HepG2 (cell line): Measurements from ENCODE around the gene REEP2. TPM values are rescaled to one million over a fixed set of nuclear protein-coding genes. Genes with fewer than 3 reads are reported as not detected.

Source experiments
- AFF4 ChIP-seq: sonication (generic); formaldehyde crosslinking; IDR thresholded peaks from 2 replicates; pipeline ENCODE4 v1.4.0; 2020; ENCODE audit warnings: missing genetic modification reagents
- DR1 ChIP-seq: sonication (generic); formaldehyde crosslinking; IDR thresholded peaks from 2 replicates; pipeline ENCODE4 v1.8.0; 2021; ENCODE audit warnings: mild to moderate bottlenecking, missing genetic modification reagents, inconsistent platforms
- HMGXB4 ChIP-seq, 2 experiments: sonication (generic) in 1 of 2; formaldehyde crosslinking in 1 of 2; IDR thresholded peaks; 2 replicates each; pipeline versions ENCODE4 v1.4.0 to v1.6.1; 2018 to 2020; ENCODE audit warnings: missing genetic modification reagents in 2 of 2, borderline replicate concordance in 1 of 2, low read depth in 1 of 2, mild to moderate bottlenecking in 1 of 2, missing biosample characterization in 1 of 2
- HNRNPK ChIP-seq: fragments of 200-400 bp; formaldehyde crosslinking; IDR thresholded peaks from 2 replicates; pipeline ENCODE4 v1.6.1; 2018; ENCODE audit warnings: low read length, low read depth, moderate library complexity, mild to moderate bottlenecking; ENCODE audit not compliant: poor library complexity, severe bottlenecking
- MAFG ChIP-seq: sonication (generic); formaldehyde crosslinking; IDR thresholded peaks from 2 replicates; pipeline ENCODE4 v1.5.1; 2020; ENCODE audit warnings: mild to moderate bottlenecking, missing genetic modification reagents
- MYC ChIP-seq: sonication (generic); formaldehyde crosslinking; IDR thresholded peaks from 2 replicates; pipeline ENCODE4 v1.9.0; 2021; ENCODE audit warnings: missing genetic modification reagents, borderline replicate concordance
- NR2F6 ChIP-seq, 2 experiments: IDR thresholded peaks; 2 replicates each; pipeline ENCODE4 v1.6.1; 2016; ENCODE audit warnings: antibody characterized with exemption in 1 of 2, mild to moderate bottlenecking in 1 of 2
- RFX5 ChIP-seq: IDR thresholded peaks from 2 replicates; pipeline ENCODE4 v1.6.1; 2011; ENCODE audit warnings: low read depth, low read length, improper control_type of control experiment
- SIX1 ChIP-seq: sonication (generic); formaldehyde crosslinking; IDR thresholded peaks from 2 replicates; pipeline ENCODE4 v1.4.0; 2020; ENCODE audit warnings: missing genetic modification reagents, borderline replicate concordance
- SRSF1 ChIP-seq: fragments of 200-400 bp; formaldehyde crosslinking; optimal IDR thresholded peaks from 2 replicates; pipeline ENCODE3; 2017; ENCODE audit warnings: mild to moderate bottlenecking, low read depth, low read length, moderate library complexity
- ZBED4 ChIP-seq: sonication (generic); formaldehyde crosslinking; IDR thresholded peaks from 2 replicates; pipeline ENCODE4 v1.4.0; 2020; ENCODE audit warnings: missing genetic modification reagents, borderline replicate concordance
- ZNF275 ChIP-seq: sonication (generic); formaldehyde crosslinking; IDR thresholded peaks from 2 replicates; pipeline ENCODE4 v1.8.0; 2022; ENCODE audit warnings: missing genetic modification reagents, mild to moderate bottlenecking, inconsistent platforms, borderline replicate concordance
- ZNF546 ChIP-seq: sonication (generic); formaldehyde crosslinking; conservative IDR thresholded peaks from 2 replicates; pipeline ENCODE4 v1.8.1; 2023; ENCODE audit warnings: mild to moderate bottlenecking, missing genetic modification reagents
- ZNF800 ChIP-seq: sonication (generic); formaldehyde crosslinking; IDR thresholded peaks from 2 replicates; pipeline ENCODE4 v1.4.0; 2020; ENCODE audit warnings: missing genetic modification reagents
- polyA plus RNA-seq, 8 experiments: library from polyadenylated mRNA; depleted of rRNA in 3 of 8; stranded (reverse) in 7 of 8; unstranded in 1 of 8; fragments of >200 nt; fragmentation: Illumina TruSeq in 4 of 8; extraction: Trizol in 4 of 8; gene quantifications; 2 replicates each; pipeline versions ENCODE4 v1.2.1 to v1.2.3, GENCODE V29; 2011 to 2016; ENCODE audit warnings: low read depth in 4 of 8, missing spikeins in 1 of 8, mixed read lengths in 1 of 8; ENCODE audit not compliant: insufficient read depth in 1 of 8
- total RNA-seq, 5 experiments: library from RNA; depleted of rRNA; stranded (reverse); fragments of >200 nt; fragmentation: Illumina TruSeq; extraction: Trizol; gene quantifications; 2 replicates each; pipeline ENCODE4 v1.2.3, GENCODE V29; 2016; ENCODE audit warnings: low read depth in 1 of 5

The REEP2 gene
- total and polyA plus RNA-seq, 2 of the 13 experiments (the other 11 are each of a cell fraction or from before 2014, with no cell fraction given), result 5.3 to 7.8 TPM

GRCh38 chr5:138469540-138470321 is 30.9 kb downstream of the REEP2 start (continued):
- TF ChIP-seq ZBED4 (CRISPR knock-in tag), result no peak
- no peak for TF ChIP-seq ZNF275
- no peak for TF ChIP-seq HNRNPK
- no peak for TF ChIP-seq HMGXB4 (CRISPR knock-in tag; IDR thresholded peaks at IDR 0.05; ENCODE audit: borderline replicate concordance in 1 of 2, low read depth in 1 of 2)
- TF ChIP-seq ZNF546, result no peak
- no peak; the same call in 1 of the 2 replicates for TF ChIP-seq RFX5
- no peak for TF ChIP-seq MAFG (CRISPR knock-in tag)
- 0 out of 2 replicates have a peak, but pooled peaks have one; percentile 8 for TF ChIP-seq MYC (CRISPR knock-in tag)
- TF ChIP-seq NR2F6 (IDR thresholded peaks at IDR 0.05), result no peak
- peak; percentile 28; the same call in 1 of the 2 replicates for TF ChIP-seq NR2F6 (CRISPR knock-in tag; IDR thresholded peaks at IDR 0.05)
- TF ChIP-seq DR1 (CRISPR knock-in tag), result no peak
- TF ChIP-seq SRSF1, result no peak
- TF ChIP-seq AFF4, result no peak
- no peak for TF ChIP-seq ZNF800 (CRISPR knock-in tag)
- TF ChIP-seq SIX1 (CRISPR knock-in tag), result no peak
